MM.1S (cell line): ENCODE results near the gene HELZ2.

Source experiments
- EZH2 ChIP-seq: fragments of 300-600 bp; sonication (generic); optimal IDR thresholded peaks from 2 replicates; pipeline ENCODE3; 2017; ENCODE audit warnings: low read depth, mild to moderate bottlenecking, antibody characterized with exemption, low read length, mixed read lengths
- TF ChIP-seq, protein P1 (sequence below): fragments of 300-600 bp; sonication (generic); IDR thresholded peaks from 2 replicates; pipeline ENCODE4 v1.5.1; 2016; ENCODE audit warnings: antibody characterized with exemption, low read length, mixed read lengths

DNA sequence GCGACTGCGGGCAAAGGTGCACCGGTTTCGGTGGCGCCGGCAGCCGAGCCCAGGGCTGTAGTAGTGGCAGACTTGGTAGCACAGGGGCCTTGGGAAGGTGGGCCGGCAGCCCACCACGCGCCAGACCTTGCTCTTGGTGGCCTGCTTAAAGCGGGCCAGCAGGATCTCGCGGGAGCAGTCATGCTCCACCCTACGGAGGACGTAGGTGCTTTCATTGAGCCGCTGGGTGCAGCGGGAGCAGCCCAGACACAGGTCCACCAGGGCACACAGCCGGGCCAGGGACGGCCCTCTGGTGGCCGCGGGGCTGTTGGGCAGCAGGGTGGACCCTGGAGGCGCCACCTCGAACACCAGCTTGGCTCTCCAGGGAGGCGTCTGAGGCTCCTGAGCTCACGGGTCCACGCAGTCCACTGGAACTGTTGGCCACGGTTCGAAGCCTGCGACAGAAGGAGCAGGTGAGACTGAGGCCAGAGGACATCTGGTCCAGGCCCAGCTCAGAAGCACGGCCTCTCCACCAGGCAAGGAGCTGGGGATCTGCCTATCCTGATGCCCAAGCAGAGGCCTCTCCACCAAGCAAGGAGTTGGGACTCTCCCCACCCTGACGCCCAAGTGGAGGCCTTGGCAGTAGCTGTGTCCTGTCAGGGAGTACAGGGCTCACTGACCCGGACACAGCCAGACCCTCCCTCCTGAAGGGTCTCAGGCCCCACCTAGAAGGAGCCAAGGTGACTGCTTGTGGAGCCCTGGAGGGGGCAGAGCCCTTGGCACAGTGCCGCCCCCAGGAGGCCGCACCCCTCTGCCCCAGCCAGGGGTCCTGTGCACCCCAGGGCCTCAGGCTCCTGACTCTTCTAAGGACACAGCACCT is 1.0 kb downstream of the HELZ2 start:
- TF ChIP-seq, protein P1, sequence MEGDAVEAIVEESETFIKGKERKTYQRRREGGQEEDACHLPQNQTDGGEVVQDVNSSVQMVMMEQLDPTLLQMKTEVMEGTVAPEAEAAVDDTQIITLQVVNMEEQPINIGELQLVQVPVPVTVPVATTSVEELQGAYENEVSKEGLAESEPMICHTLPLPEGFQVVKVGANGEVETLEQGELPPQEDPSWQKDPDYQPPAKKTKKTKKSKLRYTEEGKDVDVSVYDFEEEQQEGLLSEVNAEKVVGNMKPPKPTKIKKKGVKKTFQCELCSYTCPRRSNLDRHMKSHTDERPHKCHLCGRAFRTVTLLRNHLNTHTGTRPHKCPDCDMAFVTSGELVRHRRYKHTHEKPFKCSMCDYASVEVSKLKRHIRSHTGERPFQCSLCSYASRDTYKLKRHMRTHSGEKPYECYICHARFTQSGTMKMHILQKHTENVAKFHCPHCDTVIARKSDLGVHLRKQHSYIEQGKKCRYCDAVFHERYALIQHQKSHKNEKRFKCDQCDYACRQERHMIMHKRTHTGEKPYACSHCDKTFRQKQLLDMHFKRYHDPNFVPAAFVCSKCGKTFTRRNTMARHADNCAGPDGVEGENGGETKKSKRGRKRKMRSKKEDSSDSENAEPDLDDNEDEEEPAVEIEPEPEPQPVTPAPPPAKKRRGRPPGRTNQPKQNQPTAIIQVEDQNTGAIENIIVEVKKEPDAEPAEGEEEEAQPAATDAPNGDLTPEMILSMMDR, result no peak
- TF ChIP-seq EZH2, result no peak
